OCI-LY1 (cell line): Measurements from ENCODE around the gene HTR6.

ENCODE experiments used
- H2AFZ ChIP-seq: fragments of 200-600 bp; sonication (generic), shearing (Covaris generic); 2 replicates; pipeline ENCODE4 v1.6.0; 2014; ENCODE audit warnings: antibody characterized with exemption, mild to moderate bottlenecking, low read length
- H3F3A ChIP-seq: fragments of 200-600 bp; sonication (generic), shearing (Covaris generic); 2 replicates; pipeline ENCODE4 v1.6.0; 2014; ENCODE audit warnings: mild to moderate bottlenecking, antibody characterized with exemption, low read length, moderate library complexity; ENCODE audit not compliant: insufficient read depth
- H3K27ac ChIP-seq: fragments of 200-600 bp; sonication (generic); 2 replicates; pipeline ENCODE4 v1.5.1; 2014; ENCODE audit warnings: low read length, mixed run types, mild to moderate bottlenecking, low read depth; ENCODE audit not compliant: poor library complexity, severe bottlenecking
- H3K27me3 ChIP-seq: fragments of 200-600 bp; sonication (generic); 2 replicates; pipeline ENCODE4 v1.6.0; 2014; ENCODE audit warnings: antibody characterized with exemption, mild to moderate bottlenecking, low read length, moderate library complexity; ENCODE audit not compliant: insufficient read depth
- H3K36me3 ChIP-seq: fragments of 200-600 bp; sonication (generic); 2 replicates; pipeline ENCODE4 v1.6.1; 2014; ENCODE audit warnings: mild to moderate bottlenecking, antibody characterized with exemption, low read length, moderate library complexity, mixed read lengths; ENCODE audit not compliant: insufficient read depth
- H3K4me1 ChIP-seq: fragments of 200-600 bp; sonication (generic); 2 replicates; pipeline ENCODE4 v1.5.1; 2014; ENCODE audit warnings: mild to moderate bottlenecking, low read length, moderate library complexity; ENCODE audit not compliant: insufficient read depth, severe bottlenecking
- H3K4me2 ChIP-seq: fragments of 200-600 bp; sonication (generic), shearing (Covaris generic); 2 replicates; pipeline ENCODE4 v1.6.1; 2014; ENCODE audit warnings: low read length
- H3K4me3 ChIP-seq: fragments of 200-600 bp; sonication (generic); 2 replicates; pipeline ENCODE4 v1.5.1; 2014; ENCODE audit warnings: low read length, low read depth, mild to moderate bottlenecking, mixed read lengths; ENCODE audit not compliant: poor library complexity, severe bottlenecking
- H3K79me2 ChIP-seq: fragments of 200-600 bp; shearing (Covaris generic); 2 replicates; pipeline ENCODE4 v1.6.1; 2016; ENCODE audit warnings: mixed run types, low read length, mixed read lengths; ENCODE audit not compliant: insufficient read depth
- H3K9ac ChIP-seq: fragments of 200-600 bp; sonication (generic), shearing (Covaris generic); 2 replicates; pipeline ENCODE4 v1.6.1; 2014; ENCODE audit warnings: mild to moderate bottlenecking, low read length, mixed read lengths
- H3K9me2 ChIP-seq: fragments of 200-600 bp; sonication (generic), shearing (Covaris generic); 2 replicates; pipeline ENCODE4 v1.6.1; 2014; ENCODE audit warnings: low read depth, mild to moderate bottlenecking, low read length, mixed read lengths
- H3K9me3 ChIP-seq: fragments of 200-600 bp; shearing (Covaris generic); 2 replicates; pipeline ENCODE4 v1.6.1; 2014; ENCODE audit warnings: low read length, mixed read lengths
- H4K20me1 ChIP-seq: fragments of 200-600 bp; sonication (generic), shearing (Covaris generic); 2 replicates; pipeline ENCODE4 v1.6.0; 2016; ENCODE audit warnings: mild to moderate bottlenecking, low read length; ENCODE audit not compliant: insufficient read depth
- EZH2 ChIP-seq: fragments of 200-600 bp; sonication (generic), shearing (Covaris generic); IDR thresholded peaks from 2 replicates; pipeline ENCODE4 v1.8.0; 2017; ENCODE audit warnings: borderline replicate concordance, mixed run types, mild to moderate bottlenecking, antibody characterized with exemption, low read length, moderate library complexity, mixed read lengths
- TF ChIP-seq, protein P1 (sequence below): fragments of 200-600 bp; sonication (generic), shearing (Covaris generic); IDR thresholded peaks from 2 replicates; pipeline ENCODE4 v1.5.1; 2017; ENCODE audit warnings: mild to moderate bottlenecking, antibody characterized with exemption, low read length, moderate library complexity, mixed read lengths

The HTR6 gene

DNA sequence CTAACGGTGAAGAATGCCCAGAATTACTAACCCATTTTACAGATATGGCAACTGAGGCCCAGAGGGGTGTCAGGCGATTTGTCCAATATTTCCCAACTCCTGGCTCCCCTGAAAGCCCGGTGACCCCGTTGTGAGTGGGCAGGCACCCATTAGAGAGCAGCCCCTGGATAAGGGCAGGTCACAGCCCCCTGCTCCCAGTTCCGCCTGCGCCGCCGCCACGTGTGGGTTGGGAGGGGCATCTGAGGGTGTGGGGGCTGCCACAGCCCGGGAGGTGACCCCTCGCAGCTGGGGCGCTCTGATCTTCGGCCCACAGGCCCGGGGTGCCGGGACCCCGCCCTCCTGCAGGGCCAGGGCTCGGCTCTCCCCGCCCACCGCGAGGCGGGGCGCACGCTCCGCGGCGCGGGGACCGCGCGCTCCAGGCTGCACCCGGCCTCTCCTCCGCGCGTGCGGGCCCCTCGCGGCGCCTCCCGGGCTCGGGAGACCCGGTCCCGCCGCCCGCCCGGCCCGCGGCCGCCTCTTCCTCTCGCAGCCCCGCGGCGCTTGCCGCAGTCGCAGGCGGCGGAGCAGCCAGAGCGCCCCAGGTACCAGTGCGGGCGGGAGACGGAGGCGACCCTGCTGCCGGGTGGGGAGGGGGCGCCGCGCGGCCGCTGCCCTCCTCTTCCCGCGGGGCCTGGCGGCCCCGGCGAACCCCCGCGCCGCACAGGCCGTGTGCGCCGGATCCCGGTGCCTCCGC, at the start of gene HTR6:
Gene HTR6, plus strand, starts transcription at position 423 of the 733 bp plus-strand sequence. CDS start 879 bp downstream, outside the sequence.
- Histone ChIP-seq H3K9ac (no peak within 1 kb of the TSS), H3K9me2 (no peaks in the 10 kb centered on the region), H3F3A (no peaks in the 10 kb centered on the region), H3K27ac (no peak within 1 kb of the TSS), H2AFZ (no peak within 1 kb of the TSS), H4K20me1 (no peaks in the 10 kb centered on the region), H3K4me1 (no peaks in the 10 kb centered on the region), H3K4me3 (no peak within 1 kb of the TSS), H3K27me3 (no peaks in the 10 kb centered on the region), H3K9me3 (no peaks in the 10 kb centered on the region), H3K4me2 (peak within 1 kb of the TSS; percentile 22; the same call in 1 of the 2 replicates), H3K36me3 (no peaks in the 10 kb centered on the region), H3K79me2 (no peaks in the 10 kb centered on the region)
- TF ChIP-seq EZH2, result no peak
- TF ChIP-seq, protein P1, sequence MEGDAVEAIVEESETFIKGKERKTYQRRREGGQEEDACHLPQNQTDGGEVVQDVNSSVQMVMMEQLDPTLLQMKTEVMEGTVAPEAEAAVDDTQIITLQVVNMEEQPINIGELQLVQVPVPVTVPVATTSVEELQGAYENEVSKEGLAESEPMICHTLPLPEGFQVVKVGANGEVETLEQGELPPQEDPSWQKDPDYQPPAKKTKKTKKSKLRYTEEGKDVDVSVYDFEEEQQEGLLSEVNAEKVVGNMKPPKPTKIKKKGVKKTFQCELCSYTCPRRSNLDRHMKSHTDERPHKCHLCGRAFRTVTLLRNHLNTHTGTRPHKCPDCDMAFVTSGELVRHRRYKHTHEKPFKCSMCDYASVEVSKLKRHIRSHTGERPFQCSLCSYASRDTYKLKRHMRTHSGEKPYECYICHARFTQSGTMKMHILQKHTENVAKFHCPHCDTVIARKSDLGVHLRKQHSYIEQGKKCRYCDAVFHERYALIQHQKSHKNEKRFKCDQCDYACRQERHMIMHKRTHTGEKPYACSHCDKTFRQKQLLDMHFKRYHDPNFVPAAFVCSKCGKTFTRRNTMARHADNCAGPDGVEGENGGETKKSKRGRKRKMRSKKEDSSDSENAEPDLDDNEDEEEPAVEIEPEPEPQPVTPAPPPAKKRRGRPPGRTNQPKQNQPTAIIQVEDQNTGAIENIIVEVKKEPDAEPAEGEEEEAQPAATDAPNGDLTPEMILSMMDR, result no peak

- H3K4me1 ChIP-seq, result no peaks in the 10 kb centered on the region
- no peaks in the 10 kb centered on the region for H3K9me2 ChIP-seq
- no peak overlapping the region for H3K9ac ChIP-seq
- H3K9me3 ChIP-seq, result no peaks in the 10 kb centered on the region
- no peaks in the 10 kb centered on the region for H3K27me3 ChIP-seq
- TF ChIP-seq, protein P1, result no peak
- no peak for TF ChIP-seq EZH2
- peaks cover 13% of the 10 kb centered on the region for H3K79me2 ChIP-seq
- H3K36me3 ChIP-seq, result peaks cover 21% of the 10 kb centered on the region; the same call in 1 of the 2 replicates
- H3K4me2 ChIP-seq, result no peak overlapping the region
- no peak overlapping the region for H3K4me3 ChIP-seq
- no peak overlapping the region for H2AFZ ChIP-seq
- H3K27ac ChIP-seq, result no peak overlapping the region
- H4K20me1 ChIP-seq, result no peaks in the 10 kb centered on the region
- H3F3A ChIP-seq, result no peaks in the 10 kb centered on the region
These were observed 49.2 kb upstream of the HTR6 start for GRCh38 chr1:19615438-19615837.

- H3K79me2 ChIP-seq, result peaks cover 20% of the 10 kb centered on the region
- no peaks in the 10 kb centered on the region for H3K9me2 ChIP-seq
- no peak overlapping the region for H3K4me2 ChIP-seq
- H2AFZ ChIP-seq, result no peak overlapping the region
- no peak overlapping the region for H3K9ac ChIP-seq
- TF ChIP-seq, protein P1, result no peak
- no peak for TF ChIP-seq EZH2
- H3K27me3 ChIP-seq, result no peaks in the 10 kb centered on the region
- H3K4me3 ChIP-seq, result no peak overlapping the region
- H3K27ac ChIP-seq, result no peak overlapping the region
- peaks cover 24% of the 10 kb centered on the region for H3K36me3 ChIP-seq
- no peaks in the 10 kb centered on the region for H3K4me1 ChIP-seq
- no peaks in the 10 kb centered on the region for H4K20me1 ChIP-seq
- no peaks in the 10 kb centered on the region for H3F3A ChIP-seq
- H3K9me3 ChIP-seq, result no peaks in the 10 kb centered on the region
These were observed 48.2 kb upstream of the HTR6 start for GRCh38 chr1:19616489-19616888.
